ENCODE results near the gene ARID3B. TPM values are rescaled to one million over a fixed set of nuclear protein-coding genes. Genes with fewer than 3 reads are reported as not detected.

Gene ARID3B
- total and polyA plus RNA-seq, 2 of the 4 experiments (the other 2 are of a cell fraction) = 2.5 to 5.0 TPM

- DNase-seq (no peak), ATAC-seq (ENCODE audit: low read depth) (no peak)
- Histone ChIP-seq H3K56ac (ENCODE audit: extremely low read depth, insufficient read depth, low read length) (no peak overlapping the region), H3K79me1 (ENCODE audit: low read depth in 1 of 2, low read length in 2 of 2) (peaks cover 0 to 20% of the 10 kb centered on the region in 2 experiments; a peak in 2 of 4 replicates), H4K5ac (ENCODE audit: low read depth, low read length) (no peak overlapping the region), H2AFZ (replicated peaks; ENCODE audit: low read length, poor library complexity) (no peak overlapping the region), H3K9me3 (ENCODE audit: control insufficient read depth, insufficient read depth, low read length) (no peaks in the 10 kb centered on the region), H4K8ac (ENCODE audit: low read depth in 2 of 2, low read length in 2 of 2) (no peak overlapping the region), H2BK5ac (ENCODE audit: low read depth, low read length, poor library complexity, severe bottlenecking) (no peak overlapping the region), H3K36me3 (ENCODE audit: control insufficient read depth, insufficient read depth, low read length) (no peaks in the 10 kb centered on the region), H3K23ac (ENCODE audit: low read depth, low read length) (no peak overlapping the region), H4K91ac (ENCODE audit: insufficient read depth, low read depth, low read length) (no peak overlapping the region), H4K20me1 (ENCODE audit: insufficient read depth, low read length) (peaks cover 16% of the 10 kb centered on the region), H3K4ac (ENCODE audit: low read depth, low read length) (no peak overlapping the region), H3K4me1 (ENCODE audit: control insufficient read depth, insufficient read depth, low read length) (peaks cover 6% of the 10 kb centered on the region), H2AK9ac (replicated peaks; ENCODE audit: low read depth, low read length, poor library complexity) (no peak overlapping the region), H2BK20ac (ENCODE audit: low read depth, low read length) (no peak overlapping the region), H3K14ac (replicated peaks; ENCODE audit: low read depth, low read length) (no peak overlapping the region), H2AK5ac (ENCODE audit: low read depth, low read length) (0 out of 2 replicates have a peak overlapping the region, but pooled peaks have one; percentile 9), H3K27ac (ENCODE audit: insufficient read depth, low read length) (no peak overlapping the region), H3K9ac (ENCODE audit: low read depth, low read length) (no peak overlapping the region), H2BK15ac (ENCODE audit: low read depth, low read length) (no peak overlapping the region), H2BK120ac (ENCODE audit: low read depth, low read length) (no peak overlapping the region), H3K9me1 (ENCODE audit: insufficient read depth, low read length) (0 out of 2 replicates have a peak, but pooled peaks cover 2% of the 10 kb centered on the region), H3K27me3 (ENCODE audit: control insufficient read depth, insufficient read depth, low read length) (peaks cover 3% of the 10 kb centered on the region; the same call in 1 of the 2 replicates), H3K4me2 (ENCODE audit: low read depth, low read length) (no peak overlapping the region), H3K18ac (ENCODE audit: low read depth, low read length) (no peak overlapping the region), H3K4me3 (ENCODE audit: insufficient read depth, low read depth, low read length) (no peak overlapping the region)
- 100% methylated on average over 1 of the region's 2 CpGs; no CpG with 5 or more reads in 1 of the 2 experiments for WGBS, 2 experiments (ENCODE audit: extremely low coverage in 2 of 2, insufficient read length in 1 of 2)
- no TSS peak for BruUV-seq (replicated peaks)
- POLR2A ChIA-PET (ENCODE audit: unreplicated experiment) = interaction anchor here (0.8 to 1.2 kb wide), 2 partner anchors 15 kb away, joined by 3 read pairs; no protein-coding TSS in a partner anchor
- intact Hi-C loops (cut with micrococcal nuclease) (no loop called here), dilution Hi-C loops (cut with HindIII; ENCODE audit: low sequenced_read_pairs, unreplicated experiment) (no loop called here), in situ Hi-C loops (cut with MboI; ENCODE audit: low sequenced_read_pairs) (no loop called here)
- CTCF ChIA-PET = no interaction called here
- TF ChIP-seq, protein P1, sequence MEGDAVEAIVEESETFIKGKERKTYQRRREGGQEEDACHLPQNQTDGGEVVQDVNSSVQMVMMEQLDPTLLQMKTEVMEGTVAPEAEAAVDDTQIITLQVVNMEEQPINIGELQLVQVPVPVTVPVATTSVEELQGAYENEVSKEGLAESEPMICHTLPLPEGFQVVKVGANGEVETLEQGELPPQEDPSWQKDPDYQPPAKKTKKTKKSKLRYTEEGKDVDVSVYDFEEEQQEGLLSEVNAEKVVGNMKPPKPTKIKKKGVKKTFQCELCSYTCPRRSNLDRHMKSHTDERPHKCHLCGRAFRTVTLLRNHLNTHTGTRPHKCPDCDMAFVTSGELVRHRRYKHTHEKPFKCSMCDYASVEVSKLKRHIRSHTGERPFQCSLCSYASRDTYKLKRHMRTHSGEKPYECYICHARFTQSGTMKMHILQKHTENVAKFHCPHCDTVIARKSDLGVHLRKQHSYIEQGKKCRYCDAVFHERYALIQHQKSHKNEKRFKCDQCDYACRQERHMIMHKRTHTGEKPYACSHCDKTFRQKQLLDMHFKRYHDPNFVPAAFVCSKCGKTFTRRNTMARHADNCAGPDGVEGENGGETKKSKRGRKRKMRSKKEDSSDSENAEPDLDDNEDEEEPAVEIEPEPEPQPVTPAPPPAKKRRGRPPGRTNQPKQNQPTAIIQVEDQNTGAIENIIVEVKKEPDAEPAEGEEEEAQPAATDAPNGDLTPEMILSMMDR (conservative IDR thresholded peaks at IDR 0.05; ENCODE audit: low read depth, low read length) = no peak
- TF ChIP-seq FOS (IDR thresholded peaks at IDR 0.05; ENCODE audit: low read depth, low read length) (no peak), CHD1 (IDR thresholded peaks at IDR 0.05; ENCODE audit: low read depth, low read length) (no peak), CEBPB (IDR thresholded peaks at IDR 0.05; ENCODE audit: low read depth, low read length) (no peak), POLR2A (IDR thresholded peaks at IDR 0.05; ENCODE audit: low read depth, low read length) (no peak), MXI1 (IDR thresholded peaks at IDR 0.05; ENCODE audit: borderline replicate concordance, low read depth, low read length) (no peak), MAZ (IDR thresholded peaks at IDR 0.05; ENCODE audit: borderline replicate concordance, low read depth, low read length) (no peak), SMC3 (IDR thresholded peaks at IDR 0.05; ENCODE audit: low read depth, low read length) (no peak), MAFK (IDR thresholded peaks at IDR 0.05; ENCODE audit: low read depth, low read length) (no peak), RAD21 (IDR thresholded peaks at IDR 0.05; ENCODE audit: low read length) (no peak), RFX5 (IDR thresholded peaks at IDR 0.05; ENCODE audit: low read depth, low read length) (no peak), RCOR1 (IDR thresholded peaks at IDR 0.05; ENCODE audit: insufficient replicate concordance, low read length) (no peak), BHLHE40 (IDR thresholded peaks at IDR 0.05; ENCODE audit: low read depth, low read length) (no peak), NFE2L2 (IDR thresholded peaks at IDR 0.05; ENCODE audit: low read depth, low read length) (no peak)
- TF ChIP-seq, protein P2, sequence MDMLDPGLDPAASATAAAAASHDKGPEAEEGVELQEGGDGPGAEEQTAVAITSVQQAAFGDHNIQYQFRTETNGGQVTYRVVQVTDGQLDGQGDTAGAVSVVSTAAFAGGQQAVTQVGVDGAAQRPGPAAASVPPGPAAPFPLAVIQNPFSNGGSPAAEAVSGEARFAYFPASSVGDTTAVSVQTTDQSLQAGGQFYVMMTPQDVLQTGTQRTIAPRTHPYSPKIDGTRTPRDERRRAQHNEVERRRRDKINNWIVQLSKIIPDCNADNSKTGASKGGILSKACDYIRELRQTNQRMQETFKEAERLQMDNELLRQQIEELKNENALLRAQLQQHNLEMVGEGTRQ (IDR thresholded peaks at IDR 0.05; ENCODE audit: low read depth, low read length) = no peak
- TF ChIP-seq, protein P3, sequence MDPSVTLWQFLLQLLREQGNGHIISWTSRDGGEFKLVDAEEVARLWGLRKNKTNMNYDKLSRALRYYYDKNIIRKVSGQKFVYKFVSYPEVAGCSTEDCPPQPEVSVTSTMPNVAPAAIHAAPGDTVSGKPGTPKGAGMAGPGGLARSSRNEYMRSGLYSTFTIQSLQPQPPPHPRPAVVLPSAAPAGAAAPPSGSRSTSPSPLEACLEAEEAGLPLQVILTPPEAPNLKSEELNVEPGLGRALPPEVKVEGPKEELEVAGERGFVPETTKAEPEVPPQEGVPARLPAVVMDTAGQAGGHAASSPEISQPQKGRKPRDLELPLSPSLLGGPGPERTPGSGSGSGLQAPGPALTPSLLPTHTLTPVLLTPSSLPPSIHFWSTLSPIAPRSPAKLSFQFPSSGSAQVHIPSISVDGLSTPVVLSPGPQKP (IDR thresholded peaks at IDR 0.05; ENCODE audit: borderline replicate concordance, low read depth, low read length) = no peak
Measured at GRCh38 chr15:74612677-74613076, 71.7 kb downstream of the ARID3B start.

Data from IMR-90 (cell line).